Ectodermal cell (in vitro differentiated cells): Measurements from ENCODE around the gene MS4A5.
"Not testable (repeated sequence)": the region's sequence is repeated elsewhere in the genome, so short reads cannot be mapped to it uniquely, and the experiment has no call there.

ENCODE experiments used
- H3K27ac ChIP-seq: 2 replicates; pipeline ENCODE4 v1.7.0; 2013; ENCODE audit warnings: mild to moderate bottlenecking, low read depth, low read length; ENCODE audit not compliant: insufficient read depth, poor library complexity, severe bottlenecking
- H3K27me3 ChIP-seq: 2 replicates; pipeline ENCODE4 v1.7.0; 2013; ENCODE audit warnings: mild to moderate bottlenecking, low read length; ENCODE audit not compliant: insufficient read depth, control insufficient read depth, poor library complexity, severe bottlenecking
- H3K36me3 ChIP-seq: one replicate; pipeline ENCODE4 v1.7.0; 2013; ENCODE audit warnings: low read length; ENCODE audit not compliant: control insufficient read depth, insufficient read depth
- H3K4me1 ChIP-seq: one replicate; pipeline ENCODE4 v1.7.0; 2013; ENCODE audit warnings: low read length; ENCODE audit not compliant: control insufficient read depth, insufficient read depth
- H3K4me3 ChIP-seq: 2 replicates; pipeline ENCODE4 v1.7.0; 2013; ENCODE audit warnings: low read depth, low read length, control low read depth; ENCODE audit not compliant: insufficient read depth
- H3K9me3 ChIP-seq: 2 replicates; pipeline ENCODE4 v1.7.0; 2013; ENCODE audit warnings: mild to moderate bottlenecking, low read length, moderate library complexity; ENCODE audit not compliant: control insufficient read depth
- WGBS, 2 experiments: methylation state at CpG; one replicate each; pipeline ENCODE4 v1.1.7; 2013; ENCODE audit warnings: missing lambda C conversion rate in 2 of 2; 5-methylcytosine and 5-hydroxymethylcytosine counted together

Gene MS4A5

DNA sequence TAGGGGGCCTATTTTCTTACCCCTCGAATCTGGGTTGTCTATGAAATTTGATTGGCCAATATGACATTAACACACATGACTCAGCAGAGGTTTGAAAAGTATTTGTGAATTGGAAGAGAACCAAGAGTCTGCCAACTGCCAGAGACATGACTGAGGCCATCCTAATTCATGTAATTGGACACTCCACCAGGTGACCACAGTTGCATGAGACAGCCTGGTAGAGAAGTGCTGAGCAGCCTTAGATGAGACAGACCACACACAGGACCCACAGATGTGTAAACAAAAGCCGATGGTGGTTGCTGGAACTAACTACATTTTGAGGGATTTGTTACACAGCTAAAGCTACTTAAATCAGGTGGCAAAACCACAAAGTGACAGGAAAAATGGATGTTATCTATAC, 855 bp upstream of the MS4A5 start:
- Histone ChIP-seq H3K27ac (no peak overlapping the region), H3K4me1 (no peaks in the 10 kb centered on the region), H3K4me3 (no peak overlapping the region), H3K36me3 (no peaks in the 10 kb centered on the region), H3K9me3 (no peaks in the 10 kb centered on the region), H3K27me3 (no peaks in the 10 kb centered on the region)
- WGBS, 2 experiments, result 88 to 91% methylated on average over 1 to 2 of the region's 2 CpGs

- H3K36me3 ChIP-seq, result no peaks in the 10 kb centered on the region
- WGBS, 2 experiments, result 81 to 85% methylated on average over 1 of the region's 2 CpGs
- H3K9me3 ChIP-seq, result no peaks in the 10 kb centered on the region
- H3K27me3 ChIP-seq, result no peaks in the 10 kb centered on the region
- no peak overlapping the region for H3K4me3 ChIP-seq
- H3K27ac ChIP-seq, result no peak overlapping the region
- H3K4me1 ChIP-seq, result no peaks in the 10 kb centered on the region
Observed at GRCh38 chr11:60431251-60431650, 1.9 kb downstream of the MS4A5 start.

- Histone ChIP-seq H3K36me3 (no peaks in the 10 kb centered on the region), H3K27me3 (no peaks in the 10 kb centered on the region), H3K9me3 (no peaks in the 10 kb centered on the region), H3K4me1 (no peaks in the 10 kb centered on the region), H3K27ac (no peak overlapping the region), H3K4me3 (no peak overlapping the region)
- WGBS, 2 experiments, result 72 to 84% methylated on average over 4 of the region's 4 CpGs
Observed at GRCh38 chr11:60433401-60433800, 4.0 kb downstream of the MS4A5 start.

DNA sequence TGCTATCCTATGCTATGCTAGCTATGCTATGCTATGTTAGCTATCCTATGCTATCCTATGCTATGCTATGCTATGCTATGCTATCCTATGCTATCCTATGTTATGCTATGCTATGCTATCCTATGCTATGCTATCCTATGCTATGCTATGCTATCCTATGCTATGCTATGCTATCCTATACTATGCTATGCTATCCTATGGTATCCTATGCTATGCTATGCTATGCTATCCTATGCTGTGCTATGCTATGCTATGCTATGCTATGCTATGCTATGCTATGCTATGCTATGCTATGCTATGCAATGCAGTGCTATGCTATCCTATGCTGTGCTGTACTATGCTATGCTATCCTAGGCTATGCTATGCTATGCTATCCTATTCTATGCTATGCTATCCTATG, 17.7 kb downstream of the MS4A5 start:
- H3K9me3 ChIP-seq, result no peaks in the 10 kb centered on the region
- H3K27me3 ChIP-seq, result no peaks in the 10 kb centered on the region
- H3K4me3 ChIP-seq, result no peak overlapping the region
- H3K36me3 ChIP-seq, result no peaks in the 10 kb centered on the region
- H3K27ac ChIP-seq, result no peak overlapping the region
- H3K4me1 ChIP-seq, result no peaks in the 10 kb centered on the region

- Histone ChIP-seq H3K4me3 (no peak overlapping the region), H3K27ac (no peak overlapping the region), H3K4me1 (no peaks in the 10 kb centered on the region), H3K27me3 (no peaks in the 10 kb centered on the region), H3K36me3 (no peaks in the 10 kb centered on the region), H3K9me3 (no peaks in the 10 kb centered on the region)
Observed at GRCh38 chr11:60447846-60448245, 18.5 kb downstream of the MS4A5 start.

- H3K27me3 ChIP-seq, H3K4me3 ChIP-seq, H3K27ac ChIP-seq, H3K4me1 ChIP-seq, H3K36me3 ChIP-seq, H3K9me3 ChIP-seq: not testable (repeated sequence)
- WGBS, 2 experiments, result 94 to 97% methylated on average over 25 to 31 of the region's 32 CpGs
Observed at GRCh38 chr11:60451185-60451584, 21.8 kb downstream of the MS4A5 start.

DNA sequence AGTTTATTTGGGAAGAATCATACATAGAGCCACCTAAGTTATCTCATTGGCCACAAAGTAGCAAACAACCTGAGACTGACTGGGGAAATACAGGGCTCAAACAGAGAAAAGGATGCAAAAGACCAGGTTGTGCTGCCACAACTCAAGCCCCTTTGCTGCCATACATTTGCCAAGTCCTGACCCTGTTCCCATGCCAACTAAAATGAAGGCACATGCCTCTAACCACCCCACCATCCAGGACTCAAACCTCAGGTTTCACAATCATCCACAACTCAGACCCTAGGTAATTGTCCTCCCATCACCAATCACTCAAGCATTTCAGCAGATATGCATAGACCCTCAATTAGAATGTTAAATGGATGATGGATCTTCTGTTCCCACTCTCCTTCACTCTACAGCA, 24.8 kb downstream of the MS4A5 start:
- Histone ChIP-seq H3K36me3 (no peaks in the 10 kb centered on the region), H3K27me3 (no peaks in the 10 kb centered on the region), H3K27ac (no peak overlapping the region), H3K4me3 (no peak overlapping the region), H3K9me3 (no peaks in the 10 kb centered on the region), H3K4me1 (no peaks in the 10 kb centered on the region)

GRCh38 chr11:60455531-60456042, 26.2 kb downstream of the MS4A5 start, which contains the start of gene MS4A1:
MS4A1 (plus strand) TSS chr11:60455847; CDS start chr11:60462375, 6,528 bp downstream.
- WGBS, 2 experiments, result 95% methylated on average over 4 of the region's 4 CpGs
- H3K36me3 ChIP-seq, result no peaks in the 10 kb centered on the region
- no peak within 1 kb of the TSS for H3K4me3 ChIP-seq
- H3K27me3 ChIP-seq, result no peaks in the 10 kb centered on the region
- H3K27ac ChIP-seq, result no peak within 1 kb of the TSS
- no peaks in the 10 kb centered on the region for H3K4me1 ChIP-seq
- H3K9me3 ChIP-seq, result no peaks in the 10 kb centered on the region

DNA sequence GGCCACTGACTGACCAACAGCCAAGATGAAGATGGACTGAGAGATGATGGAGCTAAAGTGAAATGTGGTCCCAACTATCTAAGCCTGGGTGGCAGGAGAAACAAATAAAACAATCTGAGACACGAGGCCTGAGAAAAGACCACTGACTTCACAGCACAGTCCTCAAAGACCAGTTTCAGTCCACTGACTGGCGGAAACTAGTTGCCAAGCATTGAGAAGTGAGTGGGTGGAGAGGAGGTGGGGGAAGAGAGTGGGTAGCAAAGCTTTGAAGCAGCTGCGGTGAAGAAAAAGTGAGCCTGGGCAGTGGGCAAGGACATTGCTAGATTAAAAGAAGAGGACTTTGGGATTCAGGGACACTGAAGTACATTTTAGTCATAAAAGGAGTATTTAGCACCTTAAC, 28.2 kb downstream of the MS4A5 start:
- Histone ChIP-seq H3K27me3 (no peaks in the 10 kb centered on the region), H3K4me3 (no peak overlapping the region)
- WGBS, 2 experiments, result 82 to 91% methylated on average over 3 of the region's 3 CpGs

DNA sequence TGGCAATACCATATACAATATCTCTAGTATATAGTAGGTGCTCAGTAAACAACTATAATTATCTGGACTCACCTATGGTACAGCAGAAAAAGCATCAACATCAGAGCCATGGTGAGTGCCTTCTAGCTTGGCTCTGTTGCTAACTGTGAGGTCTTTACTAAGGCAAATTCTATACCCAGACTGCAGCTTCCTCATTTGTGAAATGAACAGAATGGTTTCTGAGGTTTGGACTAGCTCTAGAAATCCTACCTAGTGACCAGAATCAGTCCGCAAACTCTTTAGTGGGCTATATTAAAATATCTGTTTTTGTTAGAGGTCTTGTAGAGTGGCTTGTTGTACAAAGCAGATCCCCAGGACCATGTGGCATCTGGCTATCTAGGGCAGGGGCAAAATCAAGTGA, 30.0 kb downstream of the MS4A5 start:
- Histone ChIP-seq H3K27me3 (no peaks in the 10 kb centered on the region), H3K36me3 (no peaks in the 10 kb centered on the region), H3K9me3 (no peaks in the 10 kb centered on the region), H3K4me3 (no peak overlapping the region), H3K27ac (no peak overlapping the region), H3K4me1 (no peaks in the 10 kb centered on the region)
- 92 to 100% methylated on average over 1 of the region's 1 CpG for WGBS, 2 experiments

More for the DNA sequence above, 28.2 kb downstream of the MS4A5 start:
- Histone ChIP-seq H3K9me3 (no peaks in the 10 kb centered on the region), H3K27ac (no peak overlapping the region), H3K36me3 (no peaks in the 10 kb centered on the region), H3K4me1 (no peaks in the 10 kb centered on the region)

DNA sequence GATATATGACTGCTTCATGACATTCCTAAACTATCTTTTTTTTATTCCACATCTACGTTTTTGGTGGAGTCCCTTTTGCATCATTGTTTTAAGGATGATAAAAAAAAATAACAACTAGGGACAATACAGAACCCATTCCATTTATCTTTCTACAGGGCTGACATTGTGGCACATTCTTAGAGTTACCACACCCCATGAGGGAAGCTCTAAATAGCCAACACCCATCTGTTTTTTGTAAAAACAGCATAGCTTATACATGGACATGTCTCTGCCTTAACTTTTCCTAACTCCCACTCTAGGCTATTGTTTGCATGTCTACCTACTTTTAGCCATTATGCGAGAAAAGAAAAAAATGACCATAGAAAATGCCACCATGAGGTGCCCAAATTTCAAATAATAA, 39.5 kb downstream of the MS4A5 start:
- no peaks in the 10 kb centered on the region for H3K27me3 ChIP-seq
- WGBS, 2 experiments, result 77 to 83% methylated on average over 2 of the region's 2 CpGs

More for the DNA sequence above, 39.5 kb downstream of the MS4A5 start:
- no peak overlapping the region for H3K4me3 ChIP-seq
- no peak overlapping the region for H3K27ac ChIP-seq
- no peaks in the 10 kb centered on the region for H3K9me3 ChIP-seq
- H3K4me1 ChIP-seq, result no peaks in the 10 kb centered on the region
- no peaks in the 10 kb centered on the region for H3K36me3 ChIP-seq
